K562 (cell line): ENCODE results near the gene TEX14. TPM values are rescaled to one million over a fixed set of nuclear protein-coding genes. Genes with fewer than 3 reads are reported as not detected.

Source experiments
- DPF2 ChIP-seq: fragments of 450-650 bp; IDR thresholded peaks from 2 replicates; pipeline ENCODE4 v1.6.1; 2016
- HDAC6 ChIP-seq: IDR thresholded peaks from 2 replicates; pipeline ENCODE4 v1.6.1; 2012; ENCODE audit warnings: low read depth, mild to moderate bottlenecking, control low read depth, inconsistent platforms, low read length, moderate library complexity
- NCOA2 ChIP-seq, 2 experiments: fragments of 450-650 bp; IDR thresholded peaks; 2 replicates each; pipeline ENCODE4 v1.6.1; 2018; ENCODE audit warnings: mild to moderate bottlenecking in 2 of 2, moderate library complexity in 1 of 2; ENCODE audit not compliant: partially characterized antibody in 2 of 2
- NFYB ChIP-seq: IDR thresholded peaks from 2 replicates; pipeline ENCODE4 v1.6.1; 2011; ENCODE audit warnings: mild to moderate bottlenecking, moderate library complexity; ENCODE audit not compliant: insufficient read length; ENCODE audit errors: extremely low read depth
- PHF20 ChIP-seq: fragments of 450-650 bp; IDR thresholded peaks from 2 replicates; pipeline ENCODE4 v1.6.1; 2018; ENCODE audit not compliant: partially characterized antibody
- PTTG1 ChIP-seq: fragments of 450-650 bp; IDR thresholded peaks from 2 replicates; pipeline ENCODE4 v1.6.1; 2016; ENCODE audit warnings: low read depth, mild to moderate bottlenecking, missing genetic modification characterization, missing compliant biosample characterization
- RAD51 ChIP-seq: fragments of 450-650 bp; IDR thresholded peaks from 2 replicates; pipeline ENCODE4 v1.7.1; 2016; ENCODE audit warnings: low read depth, mild to moderate bottlenecking, borderline replicate concordance
- XRCC4 ChIP-seq: IDR thresholded peaks from one replicate; pipeline ENCODE4 v1.6.1; 2011; ENCODE audit not compliant: insufficient read depth, insufficient read length; ENCODE audit errors: extremely low read depth
- ZNF133 ChIP-seq: fragments of 250-450 bp; sonication (Bioruptor Pico); IDR thresholded peaks from 2 replicates; pipeline ENCODE4 v1.4.0; 2020; ENCODE audit warnings: mild to moderate bottlenecking
- ZNF232 ChIP-seq: sonication (generic); formaldehyde crosslinking; IDR thresholded peaks from 2 replicates; pipeline ENCODE4 v1.8.0; 2022; ENCODE audit warnings: mild to moderate bottlenecking, missing genetic modification reagents
- ZNF766 ChIP-seq: fragments of 200-800 bp; sonication (Bioruptor generic); conservative IDR thresholded peaks from 2 replicates; pipeline ENCODE4 v1.6.1; 2016; ENCODE audit warnings: missing genetic modification characterization, missing compliant biosample characterization
- ZNF780A ChIP-seq: fragments of 250-450 bp; sonication (Bioruptor Pico); IDR thresholded peaks from 2 replicates; pipeline ENCODE4 v1.5.0; 2021; ENCODE audit warnings: mild to moderate bottlenecking
- polyA plus RNA-seq, 8 experiments: library from polyadenylated mRNA; depleted of rRNA in 4 of 8; stranded (reverse) in 5 of 8; unstranded in 3 of 8; fragments of >200 nt; fragmentation: Nextera tagmentation in 2 of 8; fragmentation: Illumina TruSeq in 1 of 8; extraction: Ambion mirVana in 2 of 8; extraction: Trizol in 1 of 8; gene quantifications; 2 replicates each; pipeline versions ENCODE4 v1.2.1 to v1.2.3, GENCODE V29; 2011 to 2014; ENCODE audit warnings: inconsistent platforms in 1 of 8, missing spikeins in 1 of 8
- total RNA-seq, 7 experiments: library from RNA; depleted of rRNA in 6 of 7; stranded (reverse); fragments of >200 nt in 6 of 7; fragmentation: Illumina TruSeq in 2 of 7; extraction: Trizol in 2 of 7; gene quantifications; 2 replicates each; pipeline versions ENCODE4 v1.2.1 to v1.2.3, GENCODE V29; 2011 to 2021; ENCODE audit warnings: low replicate concordance in 1 of 7
- TF ChIP-seq, protein P1 (sequence below), 2 experiments: fragments of 450-650 bp; IDR thresholded peaks; 2 replicates each; pipeline ENCODE4 v1.6.1; 2018; ENCODE audit warnings: mild to moderate bottlenecking in 2 of 2, low read depth in 1 of 2; ENCODE audit not compliant: partially characterized antibody in 2 of 2
- TF ChIP-seq, protein P2 (sequence below): fragments of 250-450 bp; sonication (Bioruptor Pico); IDR thresholded peaks from 2 replicates; pipeline ENCODE4 v1.8.0; 2021; ENCODE audit warnings: moderate library complexity, mild to moderate bottlenecking, inconsistent platforms
- TF ChIP-seq, protein P3 (sequence below): fragments of 250-450 bp; sonication (Bioruptor Pico); IDR thresholded peaks from 2 replicates; pipeline ENCODE4 v1.9.0; 2021; ENCODE audit warnings: mild to moderate bottlenecking
- TF ChIP-seq, protein P4 (sequence below): sonication (generic); formaldehyde crosslinking; IDR thresholded peaks from 2 replicates; pipeline ENCODE4 v1.8.1; 2022; ENCODE audit warnings: missing genetic modification reagents
- TF ChIP-seq, protein P5 (sequence below): fragments of 250-450 bp; sonication (Bioruptor Pico); IDR thresholded peaks from 2 replicates; pipeline ENCODE4 v1.5.1; 2021; ENCODE audit warnings: mild to moderate bottlenecking
- TF ChIP-seq, protein P6 (sequence below): sonication (generic); formaldehyde crosslinking; IDR thresholded peaks from 2 replicates; pipeline ENCODE4 v1.4.0; 2020; ENCODE audit warnings: mild to moderate bottlenecking, missing genetic modification reagents

The TEX14 gene
- total and polyA plus RNA-seq, 9 of the 15 experiments (the other 6 are each of a cell fraction or from before 2014, with no cell fraction given): 0.05 to 0.12 (median 0.09) TPM; not detected in 1

DNA sequence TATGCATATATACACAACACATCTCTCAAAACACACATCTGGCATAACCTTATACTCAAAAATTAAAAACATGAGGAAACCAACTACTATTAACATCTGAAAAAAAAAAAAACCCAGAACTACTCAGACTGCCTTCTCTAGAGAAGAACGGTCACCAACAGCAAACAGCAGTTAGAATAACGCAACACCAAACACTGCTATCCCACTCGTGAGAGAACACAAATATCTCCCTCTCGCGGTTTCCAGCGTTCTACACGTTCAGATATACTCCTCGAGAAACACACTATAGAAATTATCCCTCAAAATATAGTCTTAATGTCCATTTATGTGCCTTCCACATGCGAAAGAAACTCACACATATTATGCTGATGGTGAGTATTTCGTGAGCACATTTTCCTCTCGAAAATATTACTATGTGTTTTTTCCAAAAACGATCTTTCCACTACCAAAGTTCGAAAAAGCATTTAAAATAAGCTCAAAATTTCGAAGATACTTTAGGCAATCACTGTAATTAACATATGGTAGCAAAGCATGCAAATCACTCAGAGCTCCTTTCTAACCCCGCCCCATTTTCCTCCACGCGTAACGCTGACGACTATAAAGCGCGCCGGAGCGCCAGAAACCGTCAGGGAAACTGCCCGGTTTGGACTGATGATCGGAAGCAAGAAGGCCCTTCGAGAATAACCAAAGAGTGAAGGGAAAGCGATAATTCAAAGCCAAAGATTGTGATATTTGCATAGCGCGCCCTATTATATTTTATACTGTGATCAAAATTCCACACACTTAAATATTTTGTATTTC lies 60.1 kb downstream of the TEX14 start (continued):
- TF ChIP-seq, protein P1, sequence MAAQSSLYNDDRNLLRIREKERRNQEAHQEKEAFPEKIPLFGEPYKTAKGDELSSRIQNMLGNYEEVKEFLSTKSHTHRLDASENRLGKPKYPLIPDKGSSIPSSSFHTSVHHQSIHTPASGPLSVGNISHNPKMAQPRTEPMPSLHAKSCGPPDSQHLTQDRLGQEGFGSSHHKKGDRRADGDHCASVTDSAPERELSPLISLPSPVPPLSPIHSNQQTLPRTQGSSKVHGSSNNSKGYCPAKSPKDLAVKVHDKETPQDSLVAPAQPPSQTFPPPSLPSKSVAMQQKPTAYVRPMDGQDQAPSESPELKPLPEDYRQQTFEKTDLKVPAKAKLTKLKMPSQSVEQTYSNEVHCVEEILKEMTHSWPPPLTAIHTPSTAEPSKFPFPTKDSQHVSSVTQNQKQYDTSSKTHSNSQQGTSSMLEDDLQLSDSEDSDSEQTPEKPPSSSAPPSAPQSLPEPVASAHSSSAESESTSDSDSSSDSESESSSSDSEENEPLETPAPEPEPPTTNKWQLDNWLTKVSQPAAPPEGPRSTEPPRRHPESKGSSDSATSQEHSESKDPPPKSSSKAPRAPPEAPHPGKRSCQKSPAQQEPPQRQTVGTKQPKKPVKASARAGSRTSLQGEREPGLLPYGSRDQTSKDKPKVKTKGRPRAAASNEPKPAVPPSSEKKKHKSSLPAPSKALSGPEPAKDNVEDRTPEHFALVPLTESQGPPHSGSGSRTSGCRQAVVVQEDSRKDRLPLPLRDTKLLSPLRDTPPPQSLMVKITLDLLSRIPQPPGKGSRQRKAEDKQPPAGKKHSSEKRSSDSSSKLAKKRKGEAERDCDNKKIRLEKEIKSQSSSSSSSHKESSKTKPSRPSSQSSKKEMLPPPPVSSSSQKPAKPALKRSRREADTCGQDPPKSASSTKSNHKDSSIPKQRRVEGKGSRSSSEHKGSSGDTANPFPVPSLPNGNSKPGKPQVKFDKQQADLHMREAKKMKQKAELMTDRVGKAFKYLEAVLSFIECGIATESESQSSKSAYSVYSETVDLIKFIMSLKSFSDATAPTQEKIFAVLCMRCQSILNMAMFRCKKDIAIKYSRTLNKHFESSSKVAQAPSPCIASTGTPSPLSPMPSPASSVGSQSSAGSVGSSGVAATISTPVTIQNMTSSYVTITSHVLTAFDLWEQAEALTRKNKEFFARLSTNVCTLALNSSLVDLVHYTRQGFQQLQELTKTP (IDR thresholded peaks at IDR 0.05; ENCODE audit: low read depth in 1 of 2, partially characterized antibody in 2 of 2): peak; percentile 85 to 99
- TF ChIP-seq, protein P2, sequence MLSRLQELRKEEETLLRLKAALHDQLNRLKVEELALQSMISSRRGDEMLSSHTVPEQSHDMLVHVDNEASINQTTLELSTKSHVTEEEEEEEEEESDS (CRISPR knock-in tag): peak; percentile 98
- TF ChIP-seq NCOA2 (IDR thresholded peaks at IDR 0.05; ENCODE audit: partially characterized antibody in 2 of 2) (no peak), HDAC6 (peak; percentile 98), ZNF780A (peak; percentile 96), DPF2 (peak; percentile 89), PHF20 (peak; percentile 95), ZNF232 (CRISPR knock-in tag) (no peak), XRCC4 (no peak), PTTG1 (tag) (peak; percentile 50; the same call in 1 of the 2 replicates), RAD51 (0 out of 2 replicates have a peak, but pooled peaks have one; percentile 38), ZNF766 (CRISPR knock-in tag) (peak; percentile 78; the same call in 1 of the 2 replicates), ZNF133 (CRISPR knock-in tag) (no peak), NFYB (no peak)
- TF ChIP-seq, protein P3, sequence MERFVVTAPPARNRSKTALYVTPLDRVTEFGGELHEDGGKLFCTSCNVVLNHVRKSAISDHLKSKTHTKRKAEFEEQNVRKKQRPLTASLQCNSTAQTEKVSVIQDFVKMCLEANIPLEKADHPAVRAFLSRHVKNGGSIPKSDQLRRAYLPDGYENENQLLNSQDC (CRISPR knock-in tag): peak; percentile 100
- TF ChIP-seq, protein P4, sequence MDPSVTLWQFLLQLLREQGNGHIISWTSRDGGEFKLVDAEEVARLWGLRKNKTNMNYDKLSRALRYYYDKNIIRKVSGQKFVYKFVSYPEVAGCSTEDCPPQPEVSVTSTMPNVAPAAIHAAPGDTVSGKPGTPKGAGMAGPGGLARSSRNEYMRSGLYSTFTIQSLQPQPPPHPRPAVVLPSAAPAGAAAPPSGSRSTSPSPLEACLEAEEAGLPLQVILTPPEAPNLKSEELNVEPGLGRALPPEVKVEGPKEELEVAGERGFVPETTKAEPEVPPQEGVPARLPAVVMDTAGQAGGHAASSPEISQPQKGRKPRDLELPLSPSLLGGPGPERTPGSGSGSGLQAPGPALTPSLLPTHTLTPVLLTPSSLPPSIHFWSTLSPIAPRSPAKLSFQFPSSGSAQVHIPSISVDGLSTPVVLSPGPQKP (CRISPR knock-in tag): no peak
- TF ChIP-seq, protein P5, sequence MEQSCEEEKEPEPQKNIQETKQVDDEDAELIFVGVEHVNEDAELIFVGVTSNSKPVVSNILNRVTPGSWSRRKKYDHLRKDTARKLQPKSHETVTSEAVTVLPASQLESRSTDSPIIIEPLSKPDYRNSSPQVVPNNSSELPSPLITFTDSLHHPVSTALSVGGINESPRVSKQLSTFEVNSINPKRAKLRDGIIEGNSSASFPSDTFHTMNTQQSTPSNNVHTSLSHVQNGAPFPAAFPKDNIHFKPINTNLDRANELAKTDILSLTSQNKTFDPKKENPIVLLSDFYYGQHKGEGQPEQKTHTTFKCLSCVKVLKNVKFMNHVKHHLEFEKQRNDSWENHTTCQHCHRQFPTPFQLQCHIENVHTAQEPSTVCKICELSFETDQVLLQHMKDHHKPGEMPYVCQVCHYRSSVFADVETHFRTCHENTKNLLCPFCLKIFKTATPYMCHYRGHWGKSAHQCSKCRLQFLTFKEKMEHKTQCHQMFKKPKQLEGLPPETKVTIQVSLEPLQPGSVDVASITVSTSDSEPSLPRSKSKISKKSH (CRISPR knock-in tag): peak; percentile 95; the same call in 1 of the 2 replicates
- TF ChIP-seq, protein P6, sequence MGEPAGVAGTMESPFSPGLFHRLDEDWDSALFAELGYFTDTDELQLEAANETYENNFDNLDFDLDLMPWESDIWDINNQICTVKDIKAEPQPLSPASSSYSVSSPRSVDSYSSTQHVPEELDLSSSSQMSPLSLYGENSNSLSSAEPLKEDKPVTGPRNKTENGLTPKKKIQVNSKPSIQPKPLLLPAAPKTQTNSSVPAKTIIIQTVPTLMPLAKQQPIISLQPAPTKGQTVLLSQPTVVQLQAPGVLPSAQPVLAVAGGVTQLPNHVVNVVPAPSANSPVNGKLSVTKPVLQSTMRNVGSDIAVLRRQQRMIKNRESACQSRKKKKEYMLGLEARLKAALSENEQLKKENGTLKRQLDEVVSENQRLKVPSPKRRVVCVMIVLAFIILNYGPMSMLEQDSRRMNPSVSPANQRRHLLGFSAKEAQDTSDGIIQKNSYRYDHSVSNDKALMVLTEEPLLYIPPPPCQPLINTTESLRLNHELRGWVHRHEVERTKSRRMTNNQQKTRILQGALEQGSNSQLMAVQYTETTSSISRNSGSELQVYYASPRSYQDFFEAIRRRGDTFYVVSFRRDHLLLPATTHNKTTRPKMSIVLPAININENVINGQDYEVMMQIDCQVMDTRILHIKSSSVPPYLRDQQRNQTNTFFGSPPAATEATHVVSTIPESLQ (CRISPR knock-in tag): peak; percentile 84
